ENCODE measurements around the gene ZBTB48. TPM values are rescaled to one million over a fixed set of nuclear protein-coding genes. Genes with fewer than 3 reads are reported as not detected.

ZBTB48 gene
- total RNA-seq, 1 donor from 2014 or later = 49.7 TPM

GRCh38 chr1:6619045-6619444, 39.3 kb downstream of the ZBTB48 start:
- Mint-ChIP-seq H3K36me3 (ENCODE audit: insufficient read depth) (peaks cover 19% of the 10 kb centered on the region), H3K4me3 (ENCODE audit: low read depth) (no peak overlapping the region), H3K4me1 (ENCODE audit: low read depth) (peaks cover 7% of the 10 kb centered on the region), H3K27ac (no peak overlapping the region), H3K9me3 (ENCODE audit: low read depth) (no peaks in the 10 kb centered on the region), H3K27me3 (no peaks in the 10 kb centered on the region)
- TF ChIP-seq CTCF (IDR thresholded peaks at IDR 0.05; ENCODE audit: unreplicated experiment) = no peak
- no peak for DNase-seq (ENCODE audit: low spot score, unreplicated experiment)

- Mint-ChIP-seq H3K27ac (no peak overlapping the region), H3K27me3 (no peaks in the 10 kb centered on the region), H3K4me1 (ENCODE audit: low read depth) (peaks cover 12% of the 10 kb centered on the region), H3K36me3 (ENCODE audit: insufficient read depth) (peaks cover 19% of the 10 kb centered on the region), H3K4me3 (ENCODE audit: low read depth) (no peak overlapping the region), H3K9me3 (ENCODE audit: low read depth) (no peaks in the 10 kb centered on the region)
- no peak for DNase-seq (ENCODE audit: low spot score, unreplicated experiment)
- TF ChIP-seq CTCF (IDR thresholded peaks at IDR 0.05; ENCODE audit: unreplicated experiment) = no peak
These were observed 41.9 kb downstream of the ZBTB48 start for GRCh38 chr1:6621429-6622391.

DNA sequence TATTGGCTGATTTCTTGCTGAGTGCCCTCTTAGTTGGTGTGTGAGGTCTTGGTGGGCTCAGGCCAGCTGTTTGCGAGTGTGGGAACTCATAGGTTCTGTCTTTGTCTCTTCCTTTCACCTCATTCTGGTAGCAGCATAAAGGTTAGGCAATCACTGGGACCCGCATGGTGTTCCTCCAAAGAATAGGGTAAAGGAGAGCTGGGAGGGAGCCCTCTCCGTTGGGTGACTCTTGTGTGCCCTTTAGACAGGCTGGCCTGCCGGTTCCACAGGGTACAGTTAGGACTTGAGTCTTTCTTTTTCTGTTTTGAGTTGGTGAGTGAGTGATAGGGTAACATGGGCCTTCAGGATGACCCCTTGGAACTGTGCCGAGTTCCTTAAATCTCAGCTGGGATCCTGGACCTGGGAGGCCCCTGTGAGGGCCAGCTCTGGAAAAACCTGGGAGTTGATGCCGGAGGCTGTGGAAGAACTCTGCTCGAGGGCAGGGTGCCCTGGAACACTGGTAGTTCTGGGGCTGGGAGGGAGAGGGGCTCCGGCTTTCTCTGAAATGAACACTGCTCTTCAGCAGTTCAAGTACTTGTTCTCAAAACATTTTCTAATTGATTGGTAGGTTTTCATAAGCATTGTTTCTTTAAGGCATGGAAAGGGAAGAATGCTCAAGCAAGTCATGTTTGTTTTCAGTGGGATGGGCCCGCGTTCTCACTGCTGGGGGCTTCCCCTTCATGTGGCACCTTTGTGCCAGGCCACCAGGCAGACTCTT, 42.8 kb downstream of the ZBTB48 start:
- TF ChIP-seq CTCF (IDR thresholded peaks at IDR 0.05; ENCODE audit: unreplicated experiment) = no peak
- H3K4me1 Mint-ChIP-seq (ENCODE audit: low read depth) = peaks cover 12% of the 10 kb centered on the region
- H3K27me3 Mint-ChIP-seq = no peaks in the 10 kb centered on the region
- H3K36me3 Mint-ChIP-seq (ENCODE audit: insufficient read depth) = peaks cover 20% of the 10 kb centered on the region
- H3K27ac Mint-ChIP-seq = no peak overlapping the region
- no peak for DNase-seq (ENCODE audit: low spot score, unreplicated experiment)
- peak overlapping the region; percentile 5 for H3K4me3 Mint-ChIP-seq (ENCODE audit: low read depth)
- no peaks in the 10 kb centered on the region for H3K9me3 Mint-ChIP-seq (ENCODE audit: low read depth)

- H3K36me3 Mint-ChIP-seq (ENCODE audit: insufficient read depth) = peaks cover 25% of the 10 kb centered on the region
- no peak for TF ChIP-seq CTCF (IDR thresholded peaks at IDR 0.05; ENCODE audit: unreplicated experiment)
- peaks cover 12% of the 10 kb centered on the region for H3K4me1 Mint-ChIP-seq (ENCODE audit: low read depth)
- H3K9me3 Mint-ChIP-seq (ENCODE audit: low read depth) = no peaks in the 10 kb centered on the region
- no peak overlapping the region for H3K27ac Mint-ChIP-seq
- no peak overlapping the region for H3K4me3 Mint-ChIP-seq (ENCODE audit: low read depth)
- DNase-seq (ENCODE audit: low spot score, unreplicated experiment) = no peak
- H3K27me3 Mint-ChIP-seq = no peaks in the 10 kb centered on the region
These were observed 43.6 kb downstream of the ZBTB48 start for GRCh38 chr1:6623269-6623965.
